Left ventricle myocardium inferior (tissue), 1 donor: ENCODE data around the gene TSPAN14. TPM values are rescaled to one million over a fixed set of nuclear protein-coding genes. Genes with fewer than 3 reads are reported as not detected.
"Not testable (repeated sequence)": the region's sequence is repeated elsewhere in the genome, so short reads cannot be mapped to it uniquely, and the experiment has no call there.

Experiments
- DNase-seq: peaks from one replicate; pipeline ENCODE4 v3.0.0-alpha.2; 2020
- H3K27ac ChIP-seq: fragments of 200-600 bp; replicated peaks from 2 replicates; pipeline ENCODE4 v1.8.0; 2021
- H3K27me3 ChIP-seq: fragments of 200-600 bp; 2 replicates; pipeline ENCODE4 v1.8.0; 2021; ENCODE audit warnings: low read depth
- H3K36me3 ChIP-seq: fragments of 200-600 bp; 2 replicates; pipeline ENCODE4 v1.8.0; 2021
- H3K4me1 ChIP-seq: fragments of 200-600 bp; 2 replicates; pipeline ENCODE4 v1.8.0; 2021
- H3K4me3 ChIP-seq: fragments of 200-600 bp; 2 replicates; pipeline ENCODE4 v1.8.0; 2021; ENCODE audit warnings: mild to moderate bottlenecking, moderate library complexity
- H3K9me3 ChIP-seq: fragments of 200-600 bp; replicated peaks from 2 replicates; pipeline ENCODE4 v1.8.0; 2021
- intact Hi-C: fragments of 100-400 bp; cut with micrococcal nuclease; formaldehyde crosslinking; loops from one replicate; pipeline ENCODE4 v1.11.0; 2022
- total RNA-seq: library from RNA; stranded (reverse); fragmentation: NEBNext Ultra II Directional; extraction: Animal tissue kit (Norgen Biotek cat#: 25700); gene quantifications from one replicate; pipeline ENCODE4 v1.2.1, GENCODE V29; 2021
- TF ChIP-seq, protein P1 (sequence below): fragments of 200-600 bp; IDR thresholded peaks from 2 replicates; pipeline ENCODE4 v1.8.0; 2021; ENCODE audit warnings: antibody characterized with exemption, mild to moderate bottlenecking, borderline replicate concordance
- donor health status: DM: no; HTN: yes; CAD: no; lungs with severe emphysema.

Gene TSPAN14
- total RNA-seq, 1 donor from 2014 or later = 33.4 TPM

- Histone ChIP-seq H3K36me3 (peaks cover 33% of the 10 kb centered on the region), H3K9me3 (peaks cover under 1% of the 10 kb centered on the region), H3K4me1 (peaks cover 100% of the 10 kb centered on the region), H3K27me3 (no peaks in the 10 kb centered on the region), H3K4me3 (peak overlapping the region; percentile 13), H3K27ac (peak overlapping the region; percentile 100)
- no peak for DNase-seq
- intact Hi-C loops = no loop called here
- TF ChIP-seq, protein P1, sequence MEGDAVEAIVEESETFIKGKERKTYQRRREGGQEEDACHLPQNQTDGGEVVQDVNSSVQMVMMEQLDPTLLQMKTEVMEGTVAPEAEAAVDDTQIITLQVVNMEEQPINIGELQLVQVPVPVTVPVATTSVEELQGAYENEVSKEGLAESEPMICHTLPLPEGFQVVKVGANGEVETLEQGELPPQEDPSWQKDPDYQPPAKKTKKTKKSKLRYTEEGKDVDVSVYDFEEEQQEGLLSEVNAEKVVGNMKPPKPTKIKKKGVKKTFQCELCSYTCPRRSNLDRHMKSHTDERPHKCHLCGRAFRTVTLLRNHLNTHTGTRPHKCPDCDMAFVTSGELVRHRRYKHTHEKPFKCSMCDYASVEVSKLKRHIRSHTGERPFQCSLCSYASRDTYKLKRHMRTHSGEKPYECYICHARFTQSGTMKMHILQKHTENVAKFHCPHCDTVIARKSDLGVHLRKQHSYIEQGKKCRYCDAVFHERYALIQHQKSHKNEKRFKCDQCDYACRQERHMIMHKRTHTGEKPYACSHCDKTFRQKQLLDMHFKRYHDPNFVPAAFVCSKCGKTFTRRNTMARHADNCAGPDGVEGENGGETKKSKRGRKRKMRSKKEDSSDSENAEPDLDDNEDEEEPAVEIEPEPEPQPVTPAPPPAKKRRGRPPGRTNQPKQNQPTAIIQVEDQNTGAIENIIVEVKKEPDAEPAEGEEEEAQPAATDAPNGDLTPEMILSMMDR = no peak
Observed at GRCh38 chr10:80472234-80473095, 18.4 kb downstream of the TSPAN14 start.

GRCh38 chr10:80473096-80473657 lies 19.1 kb downstream of the TSPAN14 start:
- Histone ChIP-seq H3K9me3 (peaks cover 8% of the 10 kb centered on the region), H3K27me3 (no peaks in the 10 kb centered on the region), H3K36me3 (peaks cover 40% of the 10 kb centered on the region), H3K4me3 (no peak overlapping the region), H3K4me1 (peaks cover 100% of the 10 kb centered on the region), H3K27ac (peak overlapping the region; percentile 100)
- TF ChIP-seq, protein P1 = no peak
- intact Hi-C loops = no loop called here
- no peak for DNase-seq

DNA sequence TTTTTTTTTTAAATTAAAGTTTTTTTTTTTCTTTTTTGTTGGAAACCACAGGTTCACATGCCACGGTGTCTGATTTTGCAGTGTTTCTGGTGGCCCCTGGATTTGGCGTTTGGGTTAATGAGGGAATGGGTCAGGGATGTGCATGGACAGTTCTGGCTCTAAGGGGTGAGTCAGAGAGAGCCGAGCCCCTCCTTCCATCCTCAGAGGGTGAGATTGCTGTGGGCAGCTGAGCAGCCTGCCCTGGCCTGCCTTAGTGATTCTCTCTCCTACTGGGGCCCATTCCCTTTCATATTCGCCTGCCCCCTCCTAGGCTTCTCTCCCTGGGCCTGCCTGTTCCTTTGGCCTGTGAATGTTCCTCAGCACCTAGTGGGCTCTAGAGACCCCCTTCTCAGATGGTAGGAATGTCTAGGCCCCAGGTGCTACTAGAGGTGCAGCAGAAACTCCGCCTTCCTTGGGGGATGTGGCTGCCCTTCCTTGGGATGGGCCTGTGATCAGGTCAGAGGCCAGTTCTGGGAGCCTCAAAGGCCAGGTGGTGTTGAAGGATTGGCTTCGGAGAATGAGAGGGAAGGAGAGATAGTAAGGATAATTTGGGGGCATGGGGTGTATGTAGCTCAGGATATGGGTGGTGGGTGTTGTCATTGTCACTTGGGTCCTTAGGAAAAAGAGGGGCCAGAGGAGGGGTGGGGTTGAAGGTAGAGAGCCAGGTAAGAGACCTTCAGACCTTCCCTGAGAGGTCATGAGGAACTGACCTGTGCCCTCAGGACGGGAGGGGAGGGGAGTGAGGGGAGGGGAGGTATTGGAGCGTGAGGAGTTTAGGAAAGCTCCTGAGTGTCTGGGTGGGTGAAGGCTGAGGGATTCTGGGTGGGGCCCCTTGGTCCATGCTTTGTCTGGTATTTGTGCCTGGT lies 19.8 kb downstream of the TSPAN14 start:
- no peaks in the 10 kb centered on the region for H3K27me3 ChIP-seq
- no peak overlapping the region for H3K4me3 ChIP-seq
- peaks cover 13% of the 10 kb centered on the region for H3K9me3 ChIP-seq
- H3K27ac ChIP-seq = peak overlapping the region; percentile 100
- no peak for DNase-seq
- intact Hi-C loops = no loop called here
- H3K36me3 ChIP-seq = peaks cover 41% of the 10 kb centered on the region
- TF ChIP-seq, protein P1 = no peak
- peaks cover 94% of the 10 kb centered on the region for H3K4me1 ChIP-seq

DNA sequence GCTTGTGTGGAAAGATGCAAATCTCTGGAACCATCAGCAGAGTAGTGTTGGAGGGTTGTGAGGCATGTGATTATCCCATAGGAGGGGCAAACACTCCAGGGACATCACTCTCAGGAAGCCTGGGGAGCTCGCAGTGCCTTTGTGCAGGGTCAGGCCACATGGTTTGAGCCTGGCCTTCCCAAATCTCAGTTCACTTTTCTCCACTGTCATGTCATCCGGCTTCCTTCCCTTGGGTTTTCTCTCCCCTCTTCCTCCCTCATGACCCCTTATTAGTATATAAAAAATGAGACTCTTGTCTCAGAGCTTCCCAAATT lies 20.4 kb downstream of the TSPAN14 start:
- peaks cover 36% of the 10 kb centered on the region for H3K36me3 ChIP-seq
- H3K4me3 ChIP-seq = no peak overlapping the region
- no peaks in the 10 kb centered on the region for H3K27me3 ChIP-seq
- intact Hi-C loops = no loop called here
- peak overlapping the region; percentile 100 for H3K27ac ChIP-seq
- peaks cover 13% of the 10 kb centered on the region for H3K9me3 ChIP-seq
- TF ChIP-seq, protein P1 = no peak
- H3K4me1 ChIP-seq = peaks cover 88% of the 10 kb centered on the region
- DNase-seq = no peak

- Histone ChIP-seq H3K4me1 (peaks cover 84% of the 10 kb centered on the region), H3K4me3 (no peak overlapping the region), H3K9me3 (peaks cover 13% of the 10 kb centered on the region), H3K27me3 (no peaks in the 10 kb centered on the region), H3K36me3 (peaks cover 32% of the 10 kb centered on the region), H3K27ac (peak overlapping the region; percentile 100)
- TF ChIP-seq, protein P1 = no peak
- DNase-seq = no peak
- intact Hi-C loops = no loop called here
Observed at GRCh38 chr10:80474941-80475340, 20.8 kb downstream of the TSPAN14 start.

DNA sequence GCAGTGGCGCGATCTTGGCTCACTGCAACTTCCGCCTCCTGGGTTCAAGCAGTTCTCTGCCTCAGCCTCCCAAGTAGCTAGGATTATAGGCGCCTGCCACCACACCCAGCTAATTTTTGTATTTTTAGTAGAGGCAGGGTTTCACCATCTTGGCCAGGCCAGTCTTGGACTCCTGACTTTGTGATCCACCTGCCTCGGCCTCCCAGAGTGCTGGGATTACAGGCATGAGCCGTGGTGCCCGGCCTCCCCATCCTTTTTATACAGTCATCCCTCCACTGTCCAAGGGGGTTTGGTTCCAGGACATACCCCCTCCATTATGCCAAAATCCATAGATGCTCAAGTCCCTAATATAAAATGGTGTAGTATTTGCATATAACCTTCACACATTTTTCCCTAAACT lies 21.5 kb downstream of the TSPAN14 start:
- H3K27me3 ChIP-seq, H3K4me3 ChIP-seq, DNase-seq, intact Hi-C loops: not testable (repeated sequence)
- Histone ChIP-seq H3K36me3 (peaks cover 25% of the 10 kb centered on the region), H3K27ac (peak overlapping the region; percentile 100), H3K9me3 (peaks cover 13% of the 10 kb centered on the region), H3K4me1 (peaks cover 77% of the 10 kb centered on the region)
